ENCODE data around the gene UBE2D2. TPM values are rescaled to one million over a fixed set of nuclear protein-coding genes. Genes with fewer than 3 reads are reported as not detected.

The UBE2D2 gene
- total RNA-seq, 1 experiment from 2014 or later = 115 TPM

- ChIA-PET POLR2A (ENCODE audit: unreplicated experiment) (interaction anchor here (0.7 kb wide), 1 partner anchor 150 kb away, joined by 8 read pairs; no protein-coding TSS in a partner anchor), CTCF (interaction anchor here (0.6 kb wide), 2 partner anchors 15 to 154 kb away, joined by 3 to 9 read pairs; no protein-coding TSS in a partner anchor)
- no peak for DNase-seq
- BruUV-seq (replicated peaks) = no TSS peak
- peaks cover 97% of the 10 kb centered on the region for H3K79me2 ChIP-seq (ENCODE audit: low read depth)
- no peaks in the 10 kb centered on the region for H3K27me3 ChIP-seq (ENCODE audit: insufficient read depth, low read depth)
- no peaks in the 10 kb centered on the region for H3K4me1 ChIP-seq (replicated peaks; ENCODE audit: insufficient read depth)
- no peaks in the 10 kb centered on the region for H3K9me3 ChIP-seq (ENCODE audit: insufficient read depth, low read depth)
- H2AFZ ChIP-seq = no peak overlapping the region
- 0 out of 2 replicates have a peak, but pooled peaks cover 4% of the 10 kb centered on the region for H3K36me3 ChIP-seq (ENCODE audit: low read depth)
- H4K20me1 ChIP-seq (ENCODE audit: insufficient read depth) = peaks cover 88% of the 10 kb centered on the region
- TF ChIP-seq EZH2 (IDR thresholded peaks at IDR 0.05; ENCODE audit: low read depth) (no peak), CTCF (conservative IDR thresholded peaks at IDR 0.05) (peak; percentile 62)
- no peak overlapping the region for H3K27ac ChIP-seq
- peaks cover 18% of the 10 kb centered on the region for H3F3A ChIP-seq (ENCODE audit: insufficient read depth, low read depth)
- no peaks in the 10 kb centered on the region for H3K9me2 ChIP-seq (ENCODE audit: insufficient read depth)
- no peak overlapping the region for H3K4me3 ChIP-seq
- intact Hi-C loops (cut with micrococcal nuclease; ENCODE audit: unreplicated experiment) = no loop called here
- no peak overlapping the region for H3K4me2 ChIP-seq
These were observed 13.6 kb downstream of the UBE2D2 start for GRCh38 chr5:139574641-139575312.

GRCh38 chr5:139575313-139575646 lies 14.1 kb downstream of the UBE2D2 start:
- H3K79me2 ChIP-seq (ENCODE audit: low read depth) = peaks cover 97% of the 10 kb centered on the region
- BruUV-seq (replicated peaks) = no TSS peak
- no peaks in the 10 kb centered on the region for H3K4me1 ChIP-seq (replicated peaks; ENCODE audit: insufficient read depth)
- peaks cover 89% of the 10 kb centered on the region for H4K20me1 ChIP-seq (ENCODE audit: insufficient read depth)
- ChIA-PET POLR2A (ENCODE audit: unreplicated experiment) (no interaction called here), CTCF (interaction anchor here (0.6 kb wide), 1 partner anchor 155 kb away, joined by 3 read pairs; no protein-coding TSS in a partner anchor)
- DNase-seq = no peak
- TF ChIP-seq EZH2 (IDR thresholded peaks at IDR 0.05; ENCODE audit: low read depth) (no peak), CTCF (conservative IDR thresholded peaks at IDR 0.05) (0 out of 2 replicates have a peak, but pooled peaks have one; percentile 20)
- H3K9me2 ChIP-seq (ENCODE audit: insufficient read depth) = no peaks in the 10 kb centered on the region
- no peaks in the 10 kb centered on the region for H3K27me3 ChIP-seq (ENCODE audit: insufficient read depth, low read depth)
- H3K4me3 ChIP-seq = no peak overlapping the region
- intact Hi-C loops (cut with micrococcal nuclease; ENCODE audit: unreplicated experiment) = no loop called here
- no peaks in the 10 kb centered on the region for H3K9me3 ChIP-seq (ENCODE audit: insufficient read depth, low read depth)
- H3K36me3 ChIP-seq (ENCODE audit: low read depth) = 0 out of 2 replicates have a peak, but pooled peaks cover 4% of the 10 kb centered on the region
- no peak overlapping the region for H3K27ac ChIP-seq
- peaks cover 18% of the 10 kb centered on the region for H3F3A ChIP-seq (ENCODE audit: insufficient read depth, low read depth)
- no peak overlapping the region for H3K4me2 ChIP-seq
- no peak overlapping the region for H2AFZ ChIP-seq

GRCh38 chr5:139575751-139576150 lies 14.6 kb downstream of the UBE2D2 start:
- no peak for DNase-seq
- Histone ChIP-seq H3K9me3 (ENCODE audit: insufficient read depth, low read depth) (no peaks in the 10 kb centered on the region), H3K4me1 (replicated peaks; ENCODE audit: insufficient read depth) (no peaks in the 10 kb centered on the region), H2AFZ (no peak overlapping the region), H3K4me3 (no peak overlapping the region), H3K27me3 (ENCODE audit: insufficient read depth, low read depth) (no peaks in the 10 kb centered on the region), H3K36me3 (ENCODE audit: low read depth) (0 out of 2 replicates have a peak, but pooled peaks cover 4% of the 10 kb centered on the region), H4K20me1 (ENCODE audit: insufficient read depth) (peaks cover 89% of the 10 kb centered on the region), H3K27ac (no peak overlapping the region), H3K4me2 (no peak overlapping the region), H3K9me2 (ENCODE audit: insufficient read depth) (no peaks in the 10 kb centered on the region), H3F3A (ENCODE audit: insufficient read depth, low read depth) (peaks cover 18% of the 10 kb centered on the region), H3K79me2 (ENCODE audit: low read depth) (peaks cover 97% of the 10 kb centered on the region)
- TF ChIP-seq CTCF (conservative IDR thresholded peaks at IDR 0.05) (no peak), EZH2 (IDR thresholded peaks at IDR 0.05; ENCODE audit: low read depth) (no peak)
- no TSS peak for BruUV-seq (replicated peaks)
- intact Hi-C loops (cut with micrococcal nuclease; ENCODE audit: unreplicated experiment) = no loop called here
- ChIA-PET CTCF (no interaction called here), POLR2A (ENCODE audit: unreplicated experiment) (interaction anchor here (0.7 kb wide), 1 partner anchor 539 kb away, joined by 3 read pairs; no protein-coding TSS in a partner anchor)

All from PC-9 (cell line).